Stimulated activated CD8-positive, alpha-beta memory T cell treated with anti-CD3 and anti-CD28 coated beads, Interleukin-7, amount 100 ng/mL, for 24 hours (primary cell): ENCODE data around the gene PODNL1.

Experiments
- DNase-seq: peaks from one replicate; pipeline ENCODE4 v3.0.0-alpha.2; 2020; ENCODE audit warnings: low read depth

PODNL1 gene, protein sequence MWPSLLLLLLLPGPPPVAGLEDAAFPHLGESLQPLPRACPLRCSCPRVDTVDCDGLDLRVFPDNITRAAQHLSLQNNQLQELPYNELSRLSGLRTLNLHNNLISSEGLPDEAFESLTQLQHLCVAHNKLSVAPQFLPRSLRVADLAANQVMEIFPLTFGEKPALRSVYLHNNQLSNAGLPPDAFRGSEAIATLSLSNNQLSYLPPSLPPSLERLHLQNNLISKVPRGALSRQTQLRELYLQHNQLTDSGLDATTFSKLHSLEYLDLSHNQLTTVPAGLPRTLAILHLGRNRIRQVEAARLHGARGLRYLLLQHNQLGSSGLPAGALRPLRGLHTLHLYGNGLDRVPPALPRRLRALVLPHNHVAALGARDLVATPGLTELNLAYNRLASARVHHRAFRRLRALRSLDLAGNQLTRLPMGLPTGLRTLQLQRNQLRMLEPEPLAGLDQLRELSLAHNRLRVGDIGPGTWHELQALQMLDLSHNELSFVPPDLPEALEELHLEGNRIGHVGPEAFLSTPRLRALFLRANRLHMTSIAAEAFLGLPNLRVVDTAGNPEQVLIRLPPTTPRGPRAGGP

DNA sequence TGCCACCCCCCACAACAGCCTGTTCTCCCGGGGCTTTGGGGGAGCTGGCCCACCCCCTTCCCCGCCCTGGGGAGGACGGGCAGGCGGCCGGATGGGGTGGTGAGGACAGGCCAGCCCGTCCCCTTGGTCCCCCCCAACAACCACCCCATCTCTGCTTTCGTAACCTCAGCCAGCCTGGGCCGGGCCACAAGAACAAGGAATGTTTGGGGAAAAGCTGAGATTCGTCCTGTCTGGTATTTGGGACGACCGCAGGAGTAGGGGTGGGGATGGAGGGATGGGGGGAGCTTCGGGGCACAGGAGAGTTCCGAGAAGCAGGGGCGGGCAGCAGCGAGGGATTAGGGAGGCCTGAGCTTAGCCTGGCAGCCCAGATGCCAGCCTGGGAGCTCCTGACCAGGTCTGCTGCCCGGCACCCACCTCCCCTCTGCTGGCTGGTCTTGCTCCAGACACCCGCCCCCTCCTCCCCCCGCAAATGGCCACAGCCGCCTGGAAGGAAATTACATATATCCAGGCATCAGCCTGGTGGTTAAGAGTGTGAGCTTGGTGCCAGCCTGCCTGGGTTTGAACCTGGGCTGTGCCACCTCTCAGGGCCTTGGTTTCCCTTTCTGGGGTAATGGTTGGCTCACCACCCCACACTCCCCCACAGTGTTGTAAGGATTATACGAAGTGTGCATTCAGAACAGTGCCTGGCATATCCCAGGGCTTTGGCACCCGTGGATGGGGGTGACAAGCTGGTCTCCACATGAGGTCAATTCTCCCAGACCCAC lies at the start of gene PODNL1:
Gene PODNL1, minus strand, starts transcription at position 117 of the 764 bp plus-strand sequence. CDS start 236 bp downstream, outside the sequence.
- no peak for DNase-seq

DNA sequence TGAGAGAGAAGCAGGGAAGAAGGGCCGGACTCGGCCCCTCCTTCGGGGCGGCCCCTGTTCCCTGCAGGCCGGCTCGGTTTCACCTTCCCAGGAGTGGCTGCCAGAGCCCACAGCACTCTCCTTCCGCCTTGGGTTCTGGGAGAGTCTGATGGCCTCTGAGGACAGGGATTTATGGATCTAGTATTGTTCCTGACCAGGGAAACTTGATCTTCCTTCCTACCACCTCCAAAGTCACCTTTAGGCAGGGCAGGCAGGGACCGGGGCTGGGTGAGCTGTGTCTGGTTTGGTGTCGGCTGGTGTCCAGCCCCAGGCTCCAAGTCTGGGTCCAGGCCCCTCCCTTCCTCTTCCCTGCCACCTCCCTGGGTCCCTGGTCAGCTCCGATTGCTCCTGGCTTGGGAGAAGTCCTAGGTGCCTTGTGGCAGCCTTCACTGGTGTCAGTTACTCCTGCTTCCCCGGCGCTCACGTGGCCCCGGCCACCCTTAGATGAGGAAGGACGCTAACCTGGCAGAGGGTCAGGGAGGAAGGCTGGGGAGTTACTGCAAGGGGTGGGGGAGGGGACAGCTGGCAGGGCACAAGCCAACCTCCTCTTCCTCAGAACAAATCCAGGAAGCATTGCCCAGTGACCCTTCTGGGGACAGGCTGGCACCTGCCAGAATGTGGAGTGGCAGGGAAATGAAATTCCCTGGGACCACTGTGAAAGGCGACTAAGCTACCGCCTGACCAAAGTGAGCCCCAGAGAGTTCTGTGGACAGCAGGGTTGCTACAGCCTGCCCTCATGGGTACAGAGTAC lies 49.1 kb upstream of the PODNL1 start:
- DNase-seq: no peak

DNA sequence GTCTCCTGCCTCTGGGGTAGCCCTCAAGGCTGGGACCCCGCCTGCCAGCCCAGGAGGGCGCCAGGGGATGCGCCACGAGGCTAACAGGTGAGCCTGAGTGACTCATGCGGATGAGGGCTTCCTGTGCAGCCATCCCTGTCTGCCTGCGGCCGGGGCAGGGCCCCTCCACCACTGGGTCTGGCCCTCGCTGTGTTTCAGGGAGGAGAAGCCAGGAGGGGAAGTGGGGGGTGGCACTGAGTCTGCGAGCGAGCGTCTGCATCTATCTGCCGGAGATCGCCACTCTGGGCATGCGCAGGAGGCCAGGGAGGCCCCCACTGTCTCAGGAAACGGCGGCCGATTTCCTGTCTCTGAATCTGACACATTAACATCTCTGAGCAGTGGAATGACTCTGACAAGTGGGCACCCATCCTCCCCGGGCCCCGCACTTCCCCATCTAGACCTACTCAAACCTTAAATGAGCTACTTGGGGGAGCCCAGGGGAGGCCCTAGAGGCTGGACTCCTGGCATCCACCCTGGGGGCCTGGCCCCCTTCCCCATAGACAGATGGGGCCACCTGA lies 48.2 kb upstream of the PODNL1 start:
- DNase-seq: peak; percentile 96

DNA sequence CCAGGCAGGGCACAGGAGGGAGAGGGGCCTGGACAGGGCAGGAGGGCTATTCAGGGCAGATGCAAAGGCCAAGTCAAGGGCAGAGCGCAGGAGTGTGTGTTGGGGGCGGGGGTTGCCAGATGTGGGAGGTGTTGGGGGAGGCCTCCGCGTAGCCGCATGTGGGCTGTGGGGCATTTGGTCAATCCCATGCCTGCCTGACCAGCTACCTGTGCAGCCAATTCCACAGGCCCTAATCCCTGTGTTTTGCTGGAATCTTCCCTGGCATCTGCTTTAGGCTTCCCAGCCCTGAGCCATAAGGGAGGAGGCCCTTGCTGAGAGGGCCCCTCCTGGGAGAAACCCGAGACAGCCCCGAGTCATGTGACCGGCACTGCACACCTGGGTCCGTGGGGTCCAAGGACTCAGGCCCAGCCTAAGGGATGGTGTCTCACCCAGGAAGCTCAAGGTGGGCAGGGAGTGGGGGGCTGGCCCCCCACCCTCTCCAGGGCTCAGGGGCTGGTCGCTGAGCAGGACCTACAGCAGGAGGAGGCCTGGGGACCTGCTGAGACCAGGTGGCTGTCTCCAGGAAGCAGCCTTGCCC lies 47.6 kb upstream of the PODNL1 start:
- no peak for DNase-seq

DNA sequence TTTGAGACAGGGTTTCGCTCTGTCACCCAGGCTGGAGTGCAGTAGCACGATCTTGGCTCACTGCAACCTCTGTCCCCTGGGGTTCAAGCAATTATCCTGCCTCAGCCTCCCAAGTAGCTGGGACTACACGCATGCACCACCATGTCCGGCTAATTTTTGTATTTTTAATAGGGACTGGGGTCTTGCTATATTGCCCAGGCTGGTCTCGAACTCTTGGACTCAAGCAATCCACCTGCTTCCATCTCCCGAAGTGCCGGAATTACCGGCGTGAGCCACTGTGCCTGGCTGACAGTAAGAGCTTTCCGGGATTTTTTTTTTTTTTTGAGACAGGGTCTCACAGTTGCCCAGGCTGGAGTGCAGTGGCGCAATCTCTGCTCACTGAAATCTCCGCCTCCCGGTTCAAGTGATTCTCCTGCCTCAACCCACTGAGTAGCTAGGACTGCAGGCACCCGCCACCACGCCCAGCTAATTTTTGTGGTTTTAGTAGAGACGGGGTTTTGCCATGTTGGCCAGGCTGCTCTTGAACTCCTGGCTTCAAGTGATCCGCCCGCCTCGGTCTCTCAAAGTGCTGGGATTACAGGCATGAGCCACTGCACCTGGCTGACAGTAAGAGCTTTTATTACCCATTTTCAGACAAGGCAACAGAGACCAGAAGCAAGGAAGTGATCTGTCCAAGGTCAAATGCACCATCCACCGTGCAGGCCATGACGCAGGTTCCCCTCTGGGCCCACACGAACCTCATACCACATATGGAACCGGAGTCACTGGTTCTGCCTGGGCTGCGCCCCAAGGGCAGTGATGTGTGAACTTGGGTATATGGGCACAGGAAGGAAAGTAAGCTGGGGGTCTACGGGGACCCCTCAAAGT lies 46.9 kb upstream of the PODNL1 start:
- no peak for DNase-seq

DNA sequence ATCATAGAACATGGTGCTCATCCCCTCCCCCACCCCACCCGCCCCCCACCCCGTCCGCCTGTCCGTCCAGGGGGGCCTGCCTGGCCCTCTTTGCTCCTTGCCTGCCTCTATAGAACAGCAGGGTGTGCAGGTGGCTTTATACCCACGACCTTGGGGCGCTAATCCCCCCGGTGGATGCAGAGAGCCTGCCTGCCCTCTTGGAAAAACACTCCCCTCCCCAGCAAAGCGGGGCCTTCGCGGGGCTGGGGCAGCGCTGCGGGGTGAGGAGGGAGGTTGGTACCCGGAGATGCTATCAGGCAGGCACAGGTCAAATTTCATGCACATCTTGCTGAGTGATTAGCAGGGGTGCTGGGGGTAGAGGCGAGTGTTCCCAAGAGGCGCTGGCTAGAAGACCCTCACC lies 46.0 kb upstream of the PODNL1 start:
- DNase-seq: no peak

DNA sequence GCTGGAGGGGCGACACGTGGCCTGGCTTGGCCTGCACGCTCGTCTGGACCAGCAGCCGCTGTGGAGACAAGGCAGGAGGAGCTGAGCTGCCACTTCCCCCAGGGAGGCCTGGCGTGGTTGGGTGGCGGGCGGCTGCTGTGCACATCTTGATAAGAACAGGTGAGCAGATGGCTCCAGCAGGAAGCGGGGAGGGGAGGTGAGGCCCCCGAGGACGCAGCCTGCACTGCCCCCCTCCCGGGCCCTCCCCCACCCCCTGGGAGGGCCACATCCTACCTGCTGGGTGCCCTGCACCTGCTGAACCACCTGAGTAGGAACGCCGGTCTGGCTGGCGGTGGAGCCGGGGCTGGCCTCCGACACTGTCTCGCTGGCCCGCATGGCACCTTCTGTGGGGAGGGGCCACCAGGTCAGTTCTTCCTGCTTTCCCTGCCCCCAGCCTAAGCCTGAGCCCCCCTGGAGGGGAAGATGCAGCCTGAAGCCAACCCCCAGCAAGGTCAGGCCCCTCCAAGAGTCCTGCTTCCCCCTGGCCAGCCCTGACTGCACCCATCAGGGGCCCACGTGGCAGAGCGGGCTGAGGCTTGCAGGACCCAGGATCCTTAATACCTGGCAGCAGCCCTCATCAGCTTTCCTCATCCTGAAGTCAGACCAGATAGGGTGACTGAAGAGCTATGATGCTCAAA lies 45.1 kb upstream of the PODNL1 start:
- no peak for DNase-seq

DNA sequence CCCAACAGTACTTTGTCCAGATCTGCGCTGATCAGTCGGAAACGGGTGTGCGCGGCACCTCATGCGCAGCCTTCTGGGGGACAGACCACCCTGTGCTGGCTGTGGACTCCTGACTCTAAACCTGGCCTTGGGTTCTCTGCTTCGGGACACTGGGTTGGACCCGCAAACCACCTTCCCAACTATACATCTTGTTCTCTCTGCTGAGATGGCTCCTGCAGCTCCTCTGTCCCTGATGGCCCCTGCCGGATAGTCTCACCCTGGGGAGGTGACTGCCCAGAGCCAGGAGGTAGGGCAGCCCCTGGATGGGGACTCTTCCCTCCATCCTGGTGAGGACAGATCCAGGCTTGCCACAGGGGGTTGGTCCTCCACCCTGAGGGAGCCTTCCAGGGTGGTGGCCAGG lies 44.6 kb upstream of the PODNL1 start:
- no peak for DNase-seq

DNA sequence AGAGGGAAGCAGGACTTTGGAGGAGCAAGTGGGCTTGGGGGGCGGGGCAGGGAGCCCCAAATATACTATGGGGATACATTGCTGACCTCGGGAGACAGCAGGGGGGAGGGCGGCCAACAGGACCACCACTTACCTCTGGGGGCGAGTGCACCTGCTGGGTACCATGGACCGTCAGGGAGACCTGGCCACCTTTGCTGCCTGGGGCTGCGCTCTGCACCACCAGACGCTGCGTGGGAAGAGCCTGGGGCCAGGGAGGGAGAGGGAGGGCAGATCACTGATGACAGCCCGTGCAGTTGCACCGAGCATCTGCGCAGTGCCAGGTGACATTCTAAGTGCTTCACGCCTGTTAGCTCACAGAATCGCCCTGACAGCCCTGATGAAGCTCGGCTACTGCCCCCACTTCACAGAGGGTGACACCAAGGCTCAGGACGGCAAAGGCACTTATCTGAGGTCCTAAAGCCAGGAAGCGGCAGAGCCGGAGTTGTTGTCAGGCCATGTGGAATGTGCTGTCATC lies 43.8 kb upstream of the PODNL1 start:
- no peak for DNase-seq

DNA sequence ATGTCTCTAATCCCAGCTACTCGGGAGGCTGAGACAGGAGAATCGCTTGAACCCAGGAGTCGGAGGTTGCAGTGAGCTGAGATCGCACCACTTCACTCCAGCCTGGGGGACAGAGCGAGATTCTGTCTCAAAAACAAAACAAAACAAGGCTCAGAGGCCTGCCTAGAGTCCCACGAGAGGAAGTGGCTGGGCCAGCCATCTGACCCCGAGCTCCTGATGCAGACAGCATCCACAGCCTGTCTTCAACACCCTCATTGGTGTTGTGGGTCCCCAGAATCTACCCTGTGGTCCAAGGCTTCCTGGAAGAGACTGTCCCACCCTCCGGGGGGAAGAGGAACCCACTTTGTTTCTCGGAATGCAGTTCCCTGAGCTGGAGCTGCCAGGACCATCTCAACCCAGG lies 43.2 kb upstream of the PODNL1 start:
- no peak for DNase-seq

DNA sequence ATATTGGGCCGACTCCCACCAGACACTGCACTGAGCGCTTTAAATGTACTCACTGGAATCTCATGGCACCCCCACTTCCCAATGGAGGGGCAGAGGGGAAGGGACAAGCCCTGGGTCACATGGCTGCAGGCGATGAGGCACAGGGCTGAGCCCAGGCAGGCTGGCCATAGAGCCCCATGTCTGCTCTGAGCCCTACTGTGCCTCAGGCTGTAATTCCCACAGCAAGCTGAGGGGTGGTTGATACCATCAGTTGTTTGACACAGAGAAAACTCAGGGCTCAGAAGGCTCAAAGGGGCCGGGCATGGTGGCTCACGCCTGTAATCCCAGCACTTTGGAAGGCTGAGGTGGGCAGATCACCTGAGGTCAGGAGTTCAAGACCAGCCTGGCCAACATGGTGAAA lies 42.8 kb upstream of the PODNL1 start:
- no peak for DNase-seq

DNA sequence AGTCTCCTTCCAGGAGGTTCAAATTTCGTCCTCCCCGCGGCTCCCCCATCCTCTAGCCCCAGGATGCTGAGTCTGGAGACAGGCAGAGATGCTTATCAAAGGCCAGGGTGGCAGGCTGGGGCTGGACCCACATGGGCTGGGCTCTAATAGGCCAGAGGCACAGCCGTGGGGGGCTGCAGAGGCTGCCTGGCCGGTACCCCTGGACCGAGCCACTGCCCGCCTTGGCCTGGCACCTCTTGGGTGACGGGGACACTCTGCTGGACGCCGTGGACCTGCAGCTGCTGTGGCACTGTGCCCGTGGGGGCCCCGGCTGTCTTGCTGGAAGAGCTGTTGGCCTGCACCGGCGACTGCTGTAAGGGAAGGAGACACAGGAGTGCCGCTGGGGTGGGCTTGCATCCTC lies 42.1 kb upstream of the PODNL1 start:
- DNase-seq: no peak

DNA sequence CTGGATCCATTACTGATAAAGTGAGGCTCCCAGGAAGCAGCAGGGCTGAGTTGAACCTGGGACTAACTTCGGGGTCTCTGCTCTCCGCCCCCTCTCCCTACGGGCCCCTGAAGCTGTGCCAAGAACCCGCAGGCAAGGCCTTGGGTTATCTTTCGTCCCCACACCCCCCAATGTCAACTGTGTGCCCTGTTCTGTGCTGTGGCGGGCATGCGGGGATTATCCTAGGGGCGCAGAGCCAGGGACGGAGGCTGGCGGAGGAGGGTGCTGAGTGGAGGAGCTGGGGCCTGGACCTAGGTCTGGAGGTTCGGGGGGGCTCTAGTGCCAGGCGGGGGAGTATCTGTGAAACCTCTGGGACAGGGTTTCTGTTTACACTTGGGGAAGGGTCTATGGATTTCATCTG lies 41.5 kb upstream of the PODNL1 start:
- no peak for DNase-seq

DNA sequence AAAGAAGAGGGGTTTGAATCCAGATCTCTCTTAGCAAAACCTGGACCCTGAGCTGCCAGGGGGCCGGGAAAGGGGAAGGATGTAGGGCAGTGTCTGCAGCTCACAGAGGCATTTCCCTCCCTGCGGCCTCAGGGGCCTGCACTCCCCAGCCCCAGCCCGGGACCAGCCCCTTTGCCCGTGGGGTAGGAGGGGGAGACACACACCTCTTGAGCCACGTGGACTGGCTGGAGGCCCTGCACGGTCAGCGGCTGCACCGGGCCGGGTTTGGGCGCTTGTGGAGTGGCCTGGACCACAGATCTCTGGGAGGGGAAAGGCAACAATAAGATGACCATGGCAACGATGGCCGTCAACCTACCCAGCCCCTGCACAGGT lies 41.0 kb upstream of the PODNL1 start:
- DNase-seq: no peak

DNA sequence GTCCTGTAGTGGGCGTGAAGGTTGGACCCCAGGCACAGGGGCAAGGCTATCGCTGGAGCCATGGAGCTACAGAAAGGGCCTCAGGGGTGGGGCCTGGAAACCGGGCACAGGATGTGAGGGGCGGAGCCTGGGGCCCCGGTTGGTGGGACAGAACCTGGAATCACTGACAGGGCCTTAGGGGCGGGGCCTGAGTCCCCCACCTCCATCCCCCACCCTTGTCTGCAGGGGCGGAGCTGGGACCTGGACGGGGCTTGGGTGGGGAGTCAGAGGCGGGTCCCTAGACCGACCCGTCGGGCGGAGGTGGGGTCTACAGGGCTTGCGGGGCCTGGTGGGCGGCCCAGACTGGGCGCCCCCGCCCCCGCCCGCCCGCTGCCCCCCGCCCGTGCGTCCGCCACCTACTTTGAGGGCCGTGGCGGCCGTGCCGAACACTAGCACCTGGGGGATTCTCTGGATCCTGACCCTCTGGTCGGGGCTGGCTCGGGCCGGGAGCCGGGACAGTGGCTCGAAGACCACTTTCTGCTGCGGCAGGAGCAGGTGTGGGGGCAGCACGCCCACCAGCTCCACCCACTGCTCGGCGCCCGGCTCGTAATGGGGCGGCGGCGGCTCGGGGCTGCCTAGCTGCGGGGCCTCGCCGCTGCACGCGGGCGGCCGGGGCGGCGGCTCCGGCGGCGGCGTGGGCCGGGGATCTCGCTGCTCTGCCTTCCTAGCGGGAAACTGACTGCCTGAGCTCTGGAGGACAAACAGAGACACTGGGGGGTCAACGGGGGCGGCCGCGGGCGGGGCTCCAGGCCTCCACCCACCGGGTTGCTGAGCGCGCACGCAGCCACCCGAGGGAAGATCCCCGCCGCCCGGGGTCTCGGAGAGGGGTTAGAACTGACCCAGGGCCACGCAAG lies 40.4 kb upstream of the PODNL1 start:
- no peak for DNase-seq

DNA sequence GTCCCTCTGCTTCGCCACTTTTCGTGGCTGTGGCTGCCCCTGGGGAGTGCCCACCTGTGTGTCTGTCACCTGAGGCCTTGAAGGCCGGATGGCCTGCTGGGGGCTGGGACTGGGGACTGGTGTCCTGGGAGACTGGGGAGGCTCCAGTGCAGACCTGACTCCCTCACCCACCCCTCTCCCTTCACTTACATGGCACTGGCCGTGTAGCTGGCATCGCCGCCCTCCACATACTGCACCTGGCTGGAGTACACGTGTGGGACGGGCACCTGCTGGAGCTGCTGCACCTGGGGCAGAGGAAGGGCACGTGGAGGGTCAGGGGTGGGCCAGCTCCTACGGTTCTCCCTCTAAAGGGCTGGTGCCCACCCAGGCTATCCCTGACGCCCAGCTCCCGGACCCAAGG lies 39.6 kb upstream of the PODNL1 start:
- no peak for DNase-seq

DNA sequence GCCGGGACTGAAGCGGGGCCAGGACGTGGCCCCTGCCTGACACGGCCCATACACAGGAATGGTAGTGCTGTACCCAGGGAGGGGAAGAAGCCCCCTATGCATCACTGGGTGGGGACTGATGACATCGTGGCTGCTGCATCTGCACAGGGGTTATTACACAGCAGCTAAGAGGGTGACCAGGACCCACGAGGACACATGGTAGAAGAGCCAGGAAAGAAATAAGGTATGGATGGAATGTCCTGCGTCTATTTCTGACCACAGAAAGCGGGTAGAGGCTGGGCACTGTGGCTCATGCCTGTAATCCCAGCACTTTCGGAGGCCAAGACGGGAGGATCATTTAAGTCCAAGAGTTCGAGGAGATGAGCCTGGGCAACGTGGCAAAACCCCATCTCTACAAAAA lies 38.2 kb upstream of the PODNL1 start:
- DNase-seq: no peak

DNA sequence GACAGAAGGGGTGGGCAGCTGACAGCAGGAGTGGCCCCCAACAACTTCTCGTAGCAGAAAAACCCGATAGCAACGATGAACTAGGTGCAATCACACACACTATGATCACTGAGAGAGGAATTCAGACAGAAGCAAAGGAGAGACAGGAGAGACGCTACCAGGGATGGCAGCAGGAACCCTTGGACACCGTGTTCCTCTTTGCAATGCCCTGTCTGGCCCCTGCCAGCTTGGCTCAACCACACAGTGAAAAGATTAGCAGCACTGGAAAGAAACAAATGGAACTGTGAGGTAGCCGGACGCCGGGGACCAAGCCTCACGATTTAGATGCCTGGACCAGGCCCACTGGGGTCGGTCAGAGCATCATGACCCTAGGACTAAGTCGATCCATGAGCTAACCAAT lies 37.7 kb upstream of the PODNL1 start:
- DNase-seq: no peak

DNA sequence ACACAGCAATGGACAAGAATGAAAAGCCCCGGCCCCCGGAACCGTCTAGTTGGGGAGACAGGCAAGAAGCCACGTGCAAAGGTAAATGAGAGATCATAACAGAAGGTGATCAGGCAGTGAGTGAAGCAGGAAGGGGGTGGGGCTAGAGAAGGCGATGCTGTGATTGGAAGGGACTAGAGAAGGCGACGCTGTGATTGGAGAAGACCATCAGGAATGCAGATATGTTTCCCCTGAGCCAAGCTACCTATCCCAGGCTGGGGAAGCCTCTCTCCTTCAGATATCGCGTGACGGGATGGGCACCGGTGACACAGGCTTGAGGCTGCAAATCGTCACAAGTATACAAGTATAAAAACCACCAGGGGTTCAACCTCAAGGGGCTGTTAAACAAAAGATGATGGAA lies 35.9 kb upstream of the PODNL1 start:
- no peak for DNase-seq
